ENCODE measurements around the gene SRRM1. TPM values are rescaled to one million over a fixed set of nuclear protein-coding genes. Genes with fewer than 3 reads are reported as not detected.

The SRRM1 gene
- total RNA-seq, 4 donors from 2014 or later = 73.0 to 323 (median 97.0) TPM

GRCh38 chr1:24620678-24621077, 22.4 kb upstream of the SRRM1 start:
- 62% methylated on average over 5 of the region's 5 CpGs for WGBS
- no peaks in the 10 kb centered on the region for H3K36me3 ChIP-seq
- H3K27ac ChIP-seq = no peak overlapping the region
- TF ChIP-seq EP300 (IDR thresholded peaks at IDR 0.05) = no peak
- TF ChIP-seq POLR2AphosphoS5 (IDR thresholded peaks at IDR 0.05) = no peak
- no peak for TF ChIP-seq CTCF (IDR thresholded peaks at IDR 0.05)
- no peak for TF ChIP-seq POLR2A (IDR thresholded peaks at IDR 0.05)
- H3K9me3 ChIP-seq = no peaks in the 10 kb centered on the region
- no peaks in the 10 kb centered on the region for H3K4me1 ChIP-seq
- H3K4me3 ChIP-seq = no peak overlapping the region
- peaks cover 4% of the 10 kb centered on the region for H3K27me3 ChIP-seq
- no peak for DNase-seq (ENCODE audit: low spot score in 2 of 2)

- peaks cover 4% of the 10 kb centered on the region for H3K27me3 ChIP-seq
- no peaks in the 10 kb centered on the region for H3K4me1 ChIP-seq
- no peak for TF ChIP-seq POLR2AphosphoS5 (IDR thresholded peaks at IDR 0.05)
- no peak for TF ChIP-seq CTCF (IDR thresholded peaks at IDR 0.05)
- TF ChIP-seq EP300 (IDR thresholded peaks at IDR 0.05) = no peak
- TF ChIP-seq POLR2A (IDR thresholded peaks at IDR 0.05) = no peak
- H3K27ac ChIP-seq = no peak overlapping the region
- no peak overlapping the region for H3K4me3 ChIP-seq
- WGBS = 79% methylated on average over 5 of the region's 5 CpGs
- no peak for DNase-seq (ENCODE audit: low spot score in 2 of 2)
- H3K9me3 ChIP-seq = no peaks in the 10 kb centered on the region
- H3K36me3 ChIP-seq = no peaks in the 10 kb centered on the region
Observed at GRCh38 chr1:24621121-24621520, 22.0 kb upstream of the SRRM1 start.

GRCh38 chr1:24622218-24622617, 20.9 kb upstream of the SRRM1 start:
- Histone ChIP-seq H3K4me1 (no peaks in the 10 kb centered on the region), H3K36me3 (no peaks in the 10 kb centered on the region), H3K9me3 (no peaks in the 10 kb centered on the region), H3K4me3 (no peak overlapping the region), H3K27ac (no peak overlapping the region), H3K27me3 (peaks cover 2% of the 10 kb centered on the region)
- TF ChIP-seq POLR2A (IDR thresholded peaks at IDR 0.05) = no peak
- no peak for TF ChIP-seq CTCF (IDR thresholded peaks at IDR 0.05)
- no peak for TF ChIP-seq POLR2AphosphoS5 (IDR thresholded peaks at IDR 0.05)
- no peak for TF ChIP-seq EP300 (IDR thresholded peaks at IDR 0.05)
- WGBS = 57% methylated on average over 4 of the region's 4 CpGs
- DNase-seq (ENCODE audit: low spot score in 2 of 2) = no peak

GRCh38 chr1:24632832-24633175, 10.3 kb upstream of the SRRM1 start:
- Histone ChIP-seq H3K36me3 (no peaks in the 10 kb centered on the region), H3K27me3 (no peaks in the 10 kb centered on the region), H3K9me3 (no peaks in the 10 kb centered on the region), H3K27ac (no peak overlapping the region), H3K4me3 (no peak overlapping the region), H3K4me1 (no peaks in the 10 kb centered on the region)
- TF ChIP-seq CTCF (IDR thresholded peaks at IDR 0.05) (no peak), EP300 (IDR thresholded peaks at IDR 0.05) (no peak), POLR2A (IDR thresholded peaks at IDR 0.05) (no peak), POLR2AphosphoS5 (IDR thresholded peaks at IDR 0.05) (no peak)
- 92% methylated on average over 1 of the region's 1 CpG for WGBS
- DNase-seq (ENCODE audit: low spot score in 2 of 2) = no peak

DNA sequence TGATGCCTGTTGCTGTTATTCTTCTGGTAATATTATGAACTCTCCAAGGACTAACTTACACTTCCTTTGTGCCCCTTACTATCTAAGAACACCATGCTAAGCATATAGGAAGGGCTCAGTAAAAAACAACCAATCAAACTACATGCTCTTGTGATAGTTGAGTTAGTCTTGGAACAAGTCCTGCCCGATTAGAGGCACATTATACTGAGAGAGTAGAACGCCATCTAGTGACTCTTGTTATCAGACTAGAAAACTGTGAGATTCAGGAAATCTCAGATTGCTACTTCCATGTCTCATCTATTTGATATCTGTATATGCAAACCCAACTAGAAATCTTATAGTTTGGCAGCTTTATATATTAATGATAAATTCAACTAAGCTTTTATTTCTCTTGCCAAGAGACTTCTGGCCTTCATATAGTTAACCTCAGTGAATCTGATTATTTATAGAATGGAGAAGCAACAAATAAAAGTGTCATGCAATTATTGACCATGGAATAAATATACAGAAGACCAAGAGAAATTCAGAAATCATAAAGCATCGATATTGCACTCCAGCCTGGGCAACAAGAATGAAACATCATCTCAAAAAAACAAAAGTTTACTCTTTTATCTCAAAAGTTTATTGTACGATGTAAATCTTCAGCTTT, 7.8 kb upstream of the SRRM1 start:
- H3K4me3 ChIP-seq = no peak overlapping the region
- DNase-seq (ENCODE audit: low spot score in 2 of 2) = no peak
- TF ChIP-seq CTCF (IDR thresholded peaks at IDR 0.05) (peak; percentile 31 to 35), EP300 (IDR thresholded peaks at IDR 0.05) (no peak)

More for the DNA sequence above, 7.8 kb upstream of the SRRM1 start:
- no peak overlapping the region for H3K27ac ChIP-seq
- WGBS = 18% methylated on average over 4 of the region's 4 CpGs
- H3K27me3 ChIP-seq = no peaks in the 10 kb centered on the region
- H3K9me3 ChIP-seq = no peaks in the 10 kb centered on the region
- no peaks in the 10 kb centered on the region for H3K4me1 ChIP-seq
- no peaks in the 10 kb centered on the region for H3K36me3 ChIP-seq
